GM15510 (cell line): ENCODE data around the gene CSDE1.

Source experiments
- POLR2A ChIP-seq: IDR thresholded peaks from 3 replicates; pipeline ENCODE4 v1.6.1; 2011; ENCODE audit warnings: borderline replicate concordance; ENCODE audit not compliant: insufficient read length; ENCODE audit errors: extremely low read depth

The CSDE1 gene

DNA sequence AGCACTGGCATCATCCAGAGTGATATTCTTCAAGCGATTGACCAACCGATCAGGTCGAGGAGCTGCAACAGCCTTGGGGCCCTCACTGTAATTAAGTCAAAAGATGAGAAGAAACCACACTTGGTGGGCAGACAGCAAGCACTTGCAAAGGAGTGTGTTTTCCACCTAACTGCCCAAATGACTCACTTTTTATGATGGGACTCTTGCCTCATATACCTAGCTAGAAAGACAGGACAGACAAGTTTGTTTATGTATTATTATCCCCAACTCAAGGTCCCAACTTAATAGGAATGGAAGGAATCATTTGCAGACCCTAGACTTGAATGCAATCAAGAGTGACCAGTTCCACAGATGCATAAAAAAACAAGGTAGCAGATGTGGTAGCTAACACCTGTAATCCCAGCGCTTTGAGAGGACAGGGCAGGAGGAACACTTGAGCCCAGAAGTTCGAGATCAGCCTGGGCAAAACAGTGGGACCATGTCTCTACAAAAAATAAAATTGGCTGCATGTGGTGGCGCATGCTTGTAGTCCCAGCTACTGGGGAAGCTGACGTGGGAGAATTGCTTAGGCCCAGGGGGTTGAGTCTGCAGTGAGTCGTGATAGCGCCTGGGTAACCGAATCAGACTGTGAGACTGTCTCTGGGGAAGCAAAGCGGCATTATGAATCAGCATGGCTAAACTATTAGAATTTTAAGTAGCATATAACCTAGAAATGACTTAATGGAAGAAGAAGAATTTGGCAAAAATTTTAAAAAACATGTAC lies 38.9 kb downstream of the CSDE1 start:
- TF ChIP-seq POLR2A = no peak

- TF ChIP-seq POLR2A = peak; percentile 71
Measured at GRCh38 chr1:114716304-114717170, 41.2 kb downstream of the CSDE1 start, which contains the start of gene NRAS. Gene NRAS, minus strand, starts transcription at chr1:114716771. Its CDS starts 611 bp downstream, at chr1:114716160.

- TF ChIP-seq POLR2A = no peak
Measured at GRCh38 chr1:114715952-114716303, 41.9 kb downstream of the CSDE1 start.

GRCh38 chr1:114712977-114713376 lies 44.8 kb downstream of the CSDE1 start:
- TF ChIP-seq POLR2A = no peak

- no peak for TF ChIP-seq POLR2A
Measured at GRCh38 chr1:114710360-114710759, 47.4 kb downstream of the CSDE1 start.

DNA sequence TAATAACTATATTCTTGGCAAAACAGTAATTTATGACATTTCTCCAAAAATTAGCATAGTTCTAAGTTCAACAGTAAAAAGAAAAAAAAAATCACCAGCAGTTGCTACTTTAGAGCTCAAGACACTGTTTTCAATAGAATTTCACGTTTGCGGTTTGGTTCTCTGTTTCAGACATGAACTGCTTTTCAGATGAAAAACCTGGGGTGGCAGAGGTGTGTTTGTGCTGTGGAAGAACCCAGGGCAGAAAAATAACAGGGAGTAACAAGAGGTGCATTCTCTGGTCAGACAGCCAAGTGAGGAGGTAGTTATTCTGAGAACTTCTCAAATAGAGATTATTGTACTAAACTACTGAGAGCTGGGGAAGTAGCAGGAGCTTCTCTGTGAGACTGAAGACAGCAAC lies 50.2 kb downstream of the CSDE1 start:
- TF ChIP-seq POLR2A = no peak

DNA sequence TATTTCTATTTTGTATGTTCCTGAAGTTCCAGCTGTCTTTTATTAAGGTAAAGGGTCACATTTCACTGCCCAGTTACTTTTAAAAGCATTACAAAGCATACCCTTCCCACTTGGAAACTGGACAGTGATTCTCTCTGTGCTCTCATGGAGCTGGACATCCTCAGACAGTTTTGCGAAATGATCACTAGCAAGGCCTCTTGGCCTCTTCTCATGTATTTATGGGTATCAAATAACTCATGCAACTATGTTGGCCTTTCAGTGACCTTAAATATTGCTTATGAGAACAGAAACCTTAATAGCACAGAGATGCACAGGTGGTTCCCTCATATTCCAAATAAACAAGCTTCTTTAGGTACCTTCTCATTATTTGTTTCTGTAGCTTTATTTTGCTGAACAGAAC lies 54.5 kb downstream of the CSDE1 start:
- TF ChIP-seq POLR2A = no peak

DNA sequence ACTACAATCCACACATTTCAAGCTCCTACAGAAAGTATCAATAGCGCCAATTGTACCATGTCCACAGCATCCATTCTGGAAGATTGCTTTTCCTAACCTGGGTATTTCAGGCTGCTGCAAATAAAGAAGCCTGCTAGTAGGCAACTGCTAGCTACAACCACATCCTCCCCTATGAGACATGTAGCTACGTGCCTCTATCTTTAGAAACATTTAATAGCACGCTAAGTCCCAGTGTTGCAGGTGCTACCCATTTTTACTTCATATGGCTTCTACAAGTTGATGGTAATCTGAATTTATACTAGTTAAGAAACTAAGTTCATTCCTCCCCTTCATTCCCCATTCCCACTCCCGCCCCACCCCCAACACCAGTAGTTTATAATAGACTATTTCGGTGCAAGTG lies 55.0 kb downstream of the CSDE1 start:
- TF ChIP-seq POLR2A = no peak

GRCh38 chr1:114701931-114702330 lies 55.9 kb downstream of the CSDE1 start:
- TF ChIP-seq POLR2A = no peak

GRCh38 chr1:114700036-114700600 lies 57.7 kb downstream of the CSDE1 start:
- no peak for TF ChIP-seq POLR2A

GRCh38 chr1:114696810-114697209 lies 61.0 kb downstream of the CSDE1 start:
- no peak for TF ChIP-seq POLR2A

GRCh38 chr1:114695430-114696058 lies 62.2 kb downstream of the CSDE1 start, which contains the start of gene AMPD1:
Gene AMPD1, minus strand, starts transcription at chr1:114695546. Its CDS starts 75 bp downstream, at chr1:114695471.
- no peak for TF ChIP-seq POLR2A

DNA sequence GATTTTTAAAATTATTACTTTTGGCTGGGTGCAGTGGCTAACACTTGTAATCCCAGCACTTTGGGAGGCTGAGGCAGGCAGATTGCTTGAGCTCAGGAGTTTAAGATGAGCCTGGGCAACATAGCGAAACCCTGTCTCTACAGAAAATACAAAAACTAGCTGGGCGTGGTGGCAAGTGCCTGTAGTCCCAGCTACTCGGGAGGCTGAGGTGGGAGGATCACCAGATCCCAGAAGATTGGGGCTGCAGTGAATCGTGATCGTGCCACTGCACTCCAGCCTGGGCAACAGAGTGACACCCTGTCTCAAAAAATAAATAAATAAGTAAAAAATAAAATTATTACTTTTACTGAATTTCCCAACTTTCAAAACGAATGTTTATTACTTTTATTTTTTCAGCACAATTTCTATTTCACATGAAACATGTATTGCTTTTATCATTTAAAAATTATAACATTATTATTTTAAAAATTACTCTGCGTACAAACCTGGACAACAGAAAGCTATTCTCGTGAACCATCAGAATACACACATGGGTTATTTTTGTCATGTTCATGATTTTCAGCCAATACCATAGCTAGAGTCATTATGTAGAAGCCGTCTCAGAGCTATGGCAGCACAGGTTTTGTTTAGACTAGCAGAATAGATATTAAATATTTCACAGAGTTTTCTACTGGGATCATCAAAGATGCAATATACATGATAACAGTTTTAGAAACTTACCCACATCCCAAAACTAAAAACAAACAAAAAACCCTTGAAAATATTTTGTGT lies 63.1 kb downstream of the CSDE1 start:
- TF ChIP-seq POLR2A = no peak

DNA sequence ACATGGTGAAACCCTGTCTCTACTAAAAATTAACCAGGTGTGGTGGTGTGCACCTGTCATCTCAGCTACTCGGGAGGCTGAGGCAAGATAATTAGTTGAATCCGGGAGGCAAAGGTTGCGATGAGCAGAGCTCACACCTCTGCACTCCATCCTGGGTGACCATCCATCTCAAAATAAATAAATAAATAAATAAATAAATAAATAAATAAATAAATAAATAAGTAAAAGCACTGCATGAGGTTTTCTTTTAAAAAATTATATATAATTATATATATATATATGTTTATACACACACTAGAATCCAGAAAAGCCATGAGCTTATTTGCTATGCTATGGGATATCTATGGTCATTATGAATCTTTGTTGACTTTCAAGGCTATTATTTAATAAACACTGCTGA lies 64.8 kb downstream of the CSDE1 start:
- TF ChIP-seq POLR2A = no peak
